ENCODE measurements around the gene LTO1. TPM values are rescaled to one million over a fixed set of nuclear protein-coding genes. Genes with fewer than 3 reads are reported as not detected.
A peak's percentile ranks its signal among the peaks of the same experiment; 100 is the strongest.

Gene LTO1
- total and polyA plus RNA-seq, 2 of the 13 experiments (the other 11 are each of a cell fraction or from before 2014, with no cell fraction given), result 11.8 to 15.0 TPM

DNA sequence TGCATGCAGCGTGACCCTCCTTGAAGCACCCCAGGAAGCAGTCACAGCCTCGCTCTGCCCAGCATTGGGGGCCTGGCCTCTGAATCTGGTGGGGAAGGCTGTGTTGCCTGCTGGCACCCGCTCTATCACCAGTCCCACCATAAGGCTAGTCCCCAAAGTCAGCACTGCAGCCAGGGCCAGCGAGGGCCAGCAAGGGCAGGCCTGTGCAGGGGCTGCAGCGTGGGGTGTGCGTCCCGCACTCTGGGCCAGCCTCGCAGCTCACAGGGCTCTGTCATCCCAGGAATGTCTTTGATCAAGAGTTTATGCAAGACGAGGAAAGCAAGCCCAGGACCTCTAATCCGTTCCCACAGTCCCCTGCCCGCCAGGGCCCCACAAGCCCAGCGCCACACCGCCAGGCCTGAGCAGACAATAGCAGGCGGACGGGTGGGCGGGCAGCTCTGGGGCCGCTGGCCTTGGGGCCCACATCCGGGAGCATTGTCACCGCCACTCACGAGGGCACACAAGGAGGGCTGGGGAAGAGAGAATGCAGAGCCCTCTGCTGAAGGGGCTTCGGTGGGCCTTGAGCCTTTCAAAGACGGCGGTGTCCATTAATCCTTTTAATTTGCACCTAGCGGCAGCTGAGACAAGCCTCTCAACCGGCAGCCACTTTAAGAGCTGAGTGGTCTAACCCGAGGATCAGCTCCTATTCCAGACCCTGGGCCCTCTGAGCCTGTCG lies 17.1 kb downstream of the LTO1 start (continued):
- TF ChIP-seq, protein P1, sequence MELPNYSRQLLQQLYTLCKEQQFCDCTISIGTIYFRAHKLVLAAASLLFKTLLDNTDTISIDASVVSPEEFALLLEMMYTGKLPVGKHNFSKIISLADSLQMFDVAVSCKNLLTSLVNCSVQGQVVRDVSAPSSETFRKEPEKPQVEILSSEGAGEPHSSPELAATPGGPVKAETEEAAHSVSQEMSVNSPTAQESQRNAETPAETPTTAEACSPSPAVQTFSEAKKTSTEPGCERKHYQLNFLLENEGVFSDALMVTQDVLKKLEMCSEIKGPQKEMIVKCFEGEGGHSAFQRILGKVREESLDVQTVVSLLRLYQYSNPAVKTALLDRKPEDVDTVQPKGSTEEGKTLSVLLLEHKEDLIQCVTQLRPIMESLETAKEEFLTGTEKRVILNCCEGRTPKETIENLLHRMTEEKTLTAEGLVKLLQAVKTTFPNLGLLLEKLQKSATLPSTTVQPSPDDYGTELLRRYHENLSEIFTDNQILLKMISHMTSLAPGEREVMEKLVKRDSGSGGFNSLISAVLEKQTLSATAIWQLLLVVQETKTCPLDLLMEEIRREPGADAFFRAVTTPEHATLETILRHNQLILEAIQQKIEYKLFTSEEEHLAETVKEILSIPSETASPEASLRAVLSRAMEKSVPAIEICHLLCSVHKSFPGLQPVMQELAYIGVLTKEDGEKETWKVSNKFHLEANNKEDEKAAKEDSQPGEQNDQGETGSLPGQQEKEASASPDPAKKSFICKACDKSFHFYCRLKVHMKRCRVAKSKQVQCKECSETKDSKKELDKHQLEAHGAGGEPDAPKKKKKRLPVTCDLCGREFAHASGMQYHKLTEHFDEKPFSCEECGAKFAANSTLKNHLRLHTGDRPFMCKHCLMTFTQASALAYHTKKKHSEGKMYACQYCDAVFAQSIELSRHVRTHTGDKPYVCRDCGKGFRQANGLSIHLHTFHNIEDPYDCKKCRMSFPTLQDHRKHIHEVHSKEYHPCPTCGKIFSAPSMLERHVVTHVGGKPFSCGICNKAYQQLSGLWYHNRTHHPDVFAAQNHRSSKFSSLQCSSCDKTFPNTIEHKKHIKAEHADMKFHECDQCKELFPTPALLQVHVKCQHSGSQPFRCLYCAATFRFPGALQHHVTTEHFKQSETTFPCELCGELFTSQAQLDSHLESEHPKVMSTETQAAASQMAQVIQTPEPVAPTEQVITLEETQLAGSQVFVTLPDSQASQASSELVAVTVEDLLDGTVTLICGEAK (IDR thresholded peaks at IDR 0.05), result no peak
- TF ChIP-seq, protein P1 (CRISPR knock-in tag; IDR thresholded peaks at IDR 0.05), result no peak
- TF ChIP-seq TBL1XR1 (IDR thresholded peaks at IDR 0.05; ENCODE audit: borderline replicate concordance, low read length, partially characterized antibody) (no peak), SRF (IDR thresholded peaks at IDR 0.05; ENCODE audit: low read depth, low read length) (no peak), ZFP82 (CRISPR knock-in tag; IDR thresholded peaks at IDR 0.05; ENCODE audit: borderline replicate concordance) (no peak), FOXK2 (IDR thresholded peaks at IDR 0.05) (no peak), TARDBP (CRISPR knock-in tag; IDR thresholded peaks at IDR 0.05) (peak; percentile 97), EHMT2 (IDR thresholded peaks at IDR 0.05; ENCODE audit: borderline replicate concordance, low read depth, low read length) (no peak), CBX2 (IDR thresholded peaks at IDR 0.05; ENCODE audit: low read depth, low read length) (no peak), CBX2 (CRISPR knock-in tag; IDR thresholded peaks at IDR 0.05; ENCODE audit: low read depth) (peak; percentile 62; the same call in 1 of the 2 replicates), ZFY (CRISPR knock-in tag; IDR thresholded peaks at IDR 0.05) (peak; percentile 92), GTF3A (CRISPR knock-in tag; conservative IDR thresholded peaks at IDR 0.05) (no peak), ZNF331 (CRISPR knock-in tag; IDR thresholded peaks at IDR 0.05) (peak; percentile 95), ZNF780A (CRISPR knock-in tag; IDR thresholded peaks at IDR 0.05) (no peak), BHLHE40 (IDR thresholded peaks at IDR 0.05; ENCODE audit: low read length) (peak; percentile 45), JARID2 (CRISPR knock-in tag; IDR thresholded peaks at IDR 0.05; ENCODE audit: insufficient replicate concordance) (no peak), FOXJ3 (CRISPR knock-in tag; IDR thresholded peaks at IDR 0.05; ENCODE audit: borderline replicate concordance) (peak; percentile 84), NFE2L2 (IDR thresholded peaks at IDR 0.05; ENCODE audit: low read length) (no peak), JUNB (CRISPR knock-in tag; IDR thresholded peaks at IDR 0.05; ENCODE audit: borderline replicate concordance) (peak; percentile 66; the same call in 1 of the 2 replicates), EED (CRISPR knock-in tag; IDR thresholded peaks at IDR 0.05) (no peak; the same call in 1 of the 2 replicates), ZNF552 (CRISPR knock-in tag; IDR thresholded peaks at IDR 0.05; ENCODE audit: borderline replicate concordance) (peak; percentile 86; the same call in 1 of the 2 replicates)
- TF ChIP-seq, protein P2, sequence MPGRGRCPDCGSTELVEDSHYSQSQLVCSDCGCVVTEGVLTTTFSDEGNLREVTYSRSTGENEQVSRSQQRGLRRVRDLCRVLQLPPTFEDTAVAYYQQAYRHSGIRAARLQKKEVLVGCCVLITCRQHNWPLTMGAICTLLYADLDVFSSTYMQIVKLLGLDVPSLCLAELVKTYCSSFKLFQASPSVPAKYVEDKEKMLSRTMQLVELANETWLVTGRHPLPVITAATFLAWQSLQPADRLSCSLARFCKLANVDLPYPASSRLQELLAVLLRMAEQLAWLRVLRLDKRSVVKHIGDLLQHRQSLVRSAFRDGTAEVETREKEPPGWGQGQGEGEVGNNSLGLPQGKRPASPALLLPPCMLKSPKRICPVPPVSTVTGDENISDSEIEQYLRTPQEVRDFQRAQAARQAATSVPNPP (CRISPR knock-in tag; IDR thresholded peaks at IDR 0.05), result peak; percentile 23; the same call in 1 of the 2 replicates

All from HepG2 (cell line).